Urinary bladder (tissue), 4 donors: ENCODE data around the gene DMRTC2. TPM values are rescaled to one million over a fixed set of nuclear protein-coding genes. Genes with fewer than 3 reads are reported as not detected.

Experiments
- DNase-seq: peaks from one replicate; pipeline ENCODE4 v3.0.0-alpha.2; 2015; ENCODE audit errors: extremely low spot score
- H3K27ac ChIP-seq: one replicate; pipeline ENCODE4 v1.5.1; 2013; ENCODE audit warnings: low read depth, mild to moderate bottlenecking, moderate library complexity
- H3K36me3 ChIP-seq: one replicate; pipeline ENCODE4 v1.6.1; 2013; ENCODE audit warnings: mild to moderate bottlenecking, moderate library complexity; ENCODE audit not compliant: insufficient read depth
- H3K4me1 ChIP-seq: one replicate; pipeline ENCODE4 v1.6.1; 2013; ENCODE audit warnings: mild to moderate bottlenecking, moderate library complexity; ENCODE audit not compliant: insufficient read depth
- H3K4me3 ChIP-seq: one replicate; pipeline ENCODE4 v1.5.1; 2013; ENCODE audit warnings: low read depth, low read length
- WGBS: extraction: QIAGEN DNeasy Blood & Tissue Kit; methylation state at CpG from one replicate; pipeline ENCODE4 v1.1.7; 2013; 5-methylcytosine and 5-hydroxymethylcytosine counted together
- polyA plus RNA-seq: library from polyadenylated mRNA; stranded (reverse); fragments of 200-250 nt; gene quantifications from one replicate; pipeline ENCODE4 v1.2.3, GENCODE V29; 2013
- small RNA-seq: library from RNA; depleted of rRNA; stranded (forward); fragments of <200 nt; gene quantifications from one replicate; pipeline ENCODE3, GENCODE V24; 2014
- total RNA-seq: library from RNA; depleted of rRNA; stranded (reverse); fragments of >200 nt; gene quantifications from one replicate; pipeline ENCODE4 v1.2.3, GENCODE V29; 2014
- donor health status: healthy with polysubstance abuse.
- donor health status: healthy.

The DMRTC2 gene
- total and polyA plus RNA-seq, 2 donors, result not detected

GRCh38 chr19:41895745-41896580, 51.1 kb downstream of the DMRTC2 start:
- no peak for DNase-seq
- Histone ChIP-seq H3K27ac (no peak overlapping the region), H3K36me3 (peaks cover 6% of the 10 kb centered on the region), H3K4me3 (no peak overlapping the region), H3K4me1 (no peaks in the 10 kb centered on the region)
- 83% methylated on average over 19 of the region's 19 CpGs for WGBS

- Histone ChIP-seq H3K27ac (no peak overlapping the region), H3K36me3 (peaks cover 6% of the 10 kb centered on the region), H3K4me3 (no peak overlapping the region), H3K4me1 (no peaks in the 10 kb centered on the region)
- no peak for DNase-seq
- WGBS, result 92% methylated on average over 1 of the region's 1 CpG
Observed at GRCh38 chr19:41896581-41896942, 51.7 kb downstream of the DMRTC2 start.

- Histone ChIP-seq H3K27ac (no peak overlapping the region), H3K4me3 (no peak overlapping the region), H3K36me3 (peaks cover 8% of the 10 kb centered on the region), H3K4me1 (no peaks in the 10 kb centered on the region)
- 94% methylated on average over 3 of the region's 3 CpGs for WGBS
- DNase-seq, result no peak
Observed at GRCh38 chr19:41897181-41897580, 52.3 kb downstream of the DMRTC2 start.

- H3K4me3 ChIP-seq, result no peak overlapping the region
- DNase-seq, result no peak
- WGBS, result 90% methylated on average over 24 of the region's 24 CpGs
- H3K27ac ChIP-seq, result no peak overlapping the region
- peaks cover 8% of the 10 kb centered on the region for H3K36me3 ChIP-seq
- no peaks in the 10 kb centered on the region for H3K4me1 ChIP-seq
Observed at GRCh38 chr19:41897820-41898219, 53.0 kb downstream of the DMRTC2 start.

- H3K27ac ChIP-seq, result no peak overlapping the region
- WGBS, result 92% methylated on average over 15 of the region's 15 CpGs
- no peak for DNase-seq
- H3K4me1 ChIP-seq, result no peaks in the 10 kb centered on the region
- peaks cover 8% of the 10 kb centered on the region for H3K36me3 ChIP-seq
- H3K4me3 ChIP-seq, result no peak overlapping the region
Observed at GRCh38 chr19:41898235-41898634, 53.4 kb downstream of the DMRTC2 start.

Small RNA genes within 50 kb of the gene (small RNA-seq; reads per million reads assigned to genes)
- not detected for gene MIR6797

Other genes with a start within 250 kb of the DMRTC2 start
- not detected for gene CEACAM4, start 218.0 kb upstream of the DMRTC2 start, total RNA-seq
- gene CEACAM4, start 218.0 kb upstream of the DMRTC2 start, polyA plus RNA-seq, result 1.6 TPM
- not detected for gene CEACAM7, start 156.8 kb upstream of the DMRTC2 start, total RNA-seq
- gene CEACAM7, start 156.8 kb upstream of the DMRTC2 start, polyA plus RNA-seq, result not detected
- not detected for gene CEACAM5, start 136.4 kb upstream of the DMRTC2 start, total RNA-seq
- gene CEACAM5, start 136.4 kb upstream of the DMRTC2 start, polyA plus RNA-seq, result not detected
- gene CEACAM6, start 89.5 kb upstream of the DMRTC2 start, total RNA-seq, result 2.2 TPM
- not detected for gene CEACAM6, start 89.5 kb upstream of the DMRTC2 start, polyA plus RNA-seq
- not detected for gene CEACAM3, start 48.5 kb upstream of the DMRTC2 start, total RNA-seq
- gene CEACAM3, start 48.5 kb upstream of the DMRTC2 start, polyA plus RNA-seq, result not detected
- not detected for gene LYPD4, start 359 bp upstream of the DMRTC2 start, total RNA-seq
- gene LYPD4, start 359 bp upstream of the DMRTC2 start, polyA plus RNA-seq, result not detected
- gene RPS19, start 15.2 kb downstream of the DMRTC2 start, total RNA-seq, result 377 TPM
- 1,600 TPM for gene RPS19, start 15.2 kb downstream of the DMRTC2 start, polyA plus RNA-seq
- gene CD79A, start 32.2 kb downstream of the DMRTC2 start, total RNA-seq, result 0.37 TPM
- gene CD79A, start 32.2 kb downstream of the DMRTC2 start, polyA plus RNA-seq, result 0.80 TPM
- gene ARHGEF1, start 38.1 kb downstream of the DMRTC2 start, total RNA-seq, result 20.1 TPM
- gene ARHGEF1, start 38.1 kb downstream of the DMRTC2 start, polyA plus RNA-seq, result 59.2 TPM
- gene ERFL, start 83.4 kb downstream of the DMRTC2 start, total RNA-seq, result not detected
- gene ERFL, start 83.4 kb downstream of the DMRTC2 start, polyA plus RNA-seq, result 0.19 TPM
- gene RABAC1, start 114.3 kb downstream of the DMRTC2 start, total RNA-seq, result 89.0 TPM
- 339 TPM for gene RABAC1, start 114.3 kb downstream of the DMRTC2 start, polyA plus RNA-seq
- gene ATP1A3, start 149.2 kb downstream of the DMRTC2 start, total RNA-seq, result 0.37 TPM
- gene ATP1A3, start 149.2 kb downstream of the DMRTC2 start, polyA plus RNA-seq, result 0.77 TPM
- 2.5 TPM for gene GRIK5, start 225.2 kb downstream of the DMRTC2 start, total RNA-seq
- gene GRIK5, start 225.2 kb downstream of the DMRTC2 start, polyA plus RNA-seq, result 8.6 TPM
- 7.6 TPM for gene ZNF574, start 231.1 kb downstream of the DMRTC2 start, total RNA-seq
- 18.8 TPM for gene ZNF574, start 231.1 kb downstream of the DMRTC2 start, polyA plus RNA-seq